HG03095 (cell line): ENCODE measurements around the gene RASSF10.

Source experiments
- ATAC-seq: cut with Tn5 transposase; IDR thresholded peaks from one replicate; pipeline ENCODE4 v1.9.1; 2021; ENCODE audit warnings: moderate library complexity; ENCODE audit not compliant: unreplicated experiment

Gene RASSF10

GRCh38 chr11:13053255-13053917 lies 44.3 kb downstream of the RASSF10 start:
- ATAC-seq = no peak

GRCh38 chr11:13054278-13054677 lies 45.2 kb downstream of the RASSF10 start:
- no peak for ATAC-seq

GRCh38 chr11:13055200-13055599 lies 46.1 kb downstream of the RASSF10 start:
- no peak for ATAC-seq

- ATAC-seq = no peak
These were observed 52.3 kb downstream of the RASSF10 start for GRCh38 chr11:13061294-13061990.
